GM21423 (cell line): ENCODE results near the gene RPL29.
"Not testable (repeated sequence)": the region's sequence is repeated elsewhere in the genome, so short reads cannot be mapped to it uniquely, and the experiment has no call there.

ENCODE experiments used
- ATAC-seq: cut with Tn5 transposase; IDR thresholded peaks from one replicate; pipeline ENCODE4 v1.9.1; 2021; ENCODE audit warnings: mild to moderate bottlenecking, moderate library complexity; ENCODE audit not compliant: unreplicated experiment

RPL29 gene

GRCh38 chr3:51995346-51996163 is at the start of gene RPL29:
TSS of gene RPL29 (minus strand) at chr3:51995895. CDS start at chr3:51995461, 434 bp downstream.
- ATAC-seq: peak; percentile 91

- no peak for ATAC-seq
Measured at GRCh38 chr3:52044869-52045619, 49.3 kb upstream of the RPL29 start.

- no peak for ATAC-seq
Measured at GRCh38 chr3:52043750-52044149, 48.1 kb upstream of the RPL29 start.

GRCh38 chr3:52043039-52043438 is 47.3 kb upstream of the RPL29 start:
- not testable (repeated sequence) for ATAC-seq

- ATAC-seq: no peak
Measured at GRCh38 chr3:52041118-52041731, 45.5 kb upstream of the RPL29 start.

GRCh38 chr3:52040600-52040999 is 44.9 kb upstream of the RPL29 start:
- ATAC-seq: no peak

GRCh38 chr3:52039846-52040245 is 44.2 kb upstream of the RPL29 start:
- no peak for ATAC-seq

GRCh38 chr3:52039426-52039825 is 43.7 kb upstream of the RPL29 start:
- ATAC-seq: no peak

- ATAC-seq: no peak
Measured at GRCh38 chr3:52038227-52038626, 42.5 kb upstream of the RPL29 start.

GRCh38 chr3:52037291-52037690 is 41.6 kb upstream of the RPL29 start:
- ATAC-seq: no peak

GRCh38 chr3:52036829-52037228 is 41.1 kb upstream of the RPL29 start:
- ATAC-seq: no peak

- ATAC-seq: peak; percentile 53
Measured at GRCh38 chr3:52036222-52036694, 40.6 kb upstream of the RPL29 start.

GRCh38 chr3:52034651-52035050 is 39.0 kb upstream of the RPL29 start:
- no peak for ATAC-seq

- ATAC-seq: no peak
Measured at GRCh38 chr3:52034212-52034611, 38.5 kb upstream of the RPL29 start.

- not testable (repeated sequence) for ATAC-seq
Measured at GRCh38 chr3:52033748-52034147, 38.1 kb upstream of the RPL29 start.

- ATAC-seq: no peak
Measured at GRCh38 chr3:52032702-52033408, 37.2 kb upstream of the RPL29 start.

GRCh38 chr3:52031896-52032295 is 36.2 kb upstream of the RPL29 start:
- no peak for ATAC-seq

GRCh38 chr3:52030714-52031310 is 35.1 kb upstream of the RPL29 start:
- ATAC-seq: no peak

- no peak for ATAC-seq
Measured at GRCh38 chr3:52029535-52029934, 33.8 kb upstream of the RPL29 start.

- ATAC-seq: no peak
Measured at GRCh38 chr3:52029053-52029452, 33.4 kb upstream of the RPL29 start.

GRCh38 chr3:52028572-52028971 is 32.9 kb upstream of the RPL29 start:
- ATAC-seq: no peak
